Panc1 (cell line): Measurements from ENCODE around the gene TNIK. TPM values are rescaled to one million over a fixed set of nuclear protein-coding genes. Genes with fewer than 3 reads are reported as not detected.

ENCODE experiments used
- ATAC-seq: fragments of 200-7000 bp; cut with Tn5 transposase; 2 replicates; pipeline ENCODE4 v1.9.1; 2020; ENCODE audit warnings: mild to moderate bottlenecking, moderate library complexity
- BruUV-seq: library from RNA; stranded (reverse); fragments of 400-500 nt; replicated peaks from 2 replicates; lab custom pipeline; 2021; lab: Mats Ljungman, UMichigan
- CTCF ChIA-PET: fragments of 300-600 bp; sonication (Branson Sonifier 250); formaldehyde crosslinking; loops from one replicate; lab custom pipeline; 2022; ENCODE audit warnings: antibody characterized with exemption; lab: Charles Lee
- POLR2A ChIA-PET: fragments of 300-600 bp; sonication (Branson Sonifier 250); formaldehyde crosslinking; loops from one replicate; lab custom pipeline; 2022; ENCODE audit warnings: antibody characterized with exemption; lab: Charles Lee
- DNase-seq: peaks from one replicate; pipeline ENCODE4 v3.0.0-alpha.2; 2010; ENCODE audit warnings: low read depth, low spot score
- H3K27ac ChIP-seq: 2 replicates; pipeline ENCODE4 v1.5.1; 2011; ENCODE audit warnings: mild to moderate bottlenecking, low read length, inconsistent platforms
- H3K27me3 ChIP-seq: fragments of 200-500 bp; sonication (Bioruptor generic); 2 replicates; pipeline ENCODE4 v1.6.0; 2014; ENCODE audit warnings: low read length, inconsistent platforms; ENCODE audit not compliant: control insufficient read depth, insufficient read depth
- H3K36me3 ChIP-seq: fragments of 200-500 bp; sonication (Bioruptor generic); 2 replicates; pipeline ENCODE4 v1.5.1; 2014; ENCODE audit warnings: inconsistent platforms, mild to moderate bottlenecking, low read length, moderate library complexity; ENCODE audit not compliant: control insufficient read depth, insufficient read depth
- H3K4me1 ChIP-seq: 2 replicates; pipeline ENCODE4 v1.5.1; 2011; ENCODE audit warnings: inconsistent platforms, mild to moderate bottlenecking, low read length, moderate library complexity; ENCODE audit not compliant: control insufficient read depth, insufficient read depth
- H3K4me3 ChIP-seq, 2 experiments: 2 replicates each; pipeline ENCODE4 v1.5.1; 2011 to 2012; ENCODE audit warnings: low read depth in 2 of 2, low read length in 2 of 2, mild to moderate bottlenecking in 2 of 2, inconsistent platforms in 1 of 2, moderate library complexity in 1 of 2
- H3K9me3 ChIP-seq: fragments of 200-500 bp; sonication (Bioruptor generic); 2 replicates; pipeline ENCODE4 v1.5.1; 2014; ENCODE audit warnings: low read depth, mild to moderate bottlenecking, inconsistent platforms, low read length, moderate library complexity; ENCODE audit not compliant: control insufficient read depth, insufficient read depth
- POLR2AphosphoS5 ChIP-seq: IDR thresholded peaks from 2 replicates; pipeline ENCODE4 v1.6.1; 2012; ENCODE audit warnings: mild to moderate bottlenecking, low read depth, low read length, moderate library complexity
- REST ChIP-seq, 2 experiments: IDR thresholded peaks; 2 replicates each; pipeline ENCODE4 v1.6.1; 2011 to 2012; ENCODE audit warnings: low read depth in 2 of 2, control low read depth in 1 of 2, low read length in 1 of 2, mild to moderate bottlenecking in 1 of 2, moderate library complexity in 1 of 2; ENCODE audit not compliant: insufficient read depth in 1 of 2
- SIN3A ChIP-seq: IDR thresholded peaks from 2 replicates; pipeline ENCODE4 v1.6.1; 2012; ENCODE audit warnings: low read depth, mild to moderate bottlenecking, low read length, moderate library complexity, borderline replicate concordance; ENCODE audit not compliant: insufficient read depth
- TCF7L2 ChIP-seq: IDR thresholded peaks from 2 replicates; pipeline ENCODE4 v1.6.1; 2011; ENCODE audit warnings: mild to moderate bottlenecking, low read depth, low read length, inconsistent platforms
- in situ Hi-C: cut with HindIII; loops from 2 replicates; pipeline ENCODE4 v1.10.0; 2016; ENCODE audit warnings: low sequenced_read_pairs, low pct_unique_long_range_greater_than_20kb
- intact Hi-C: fragments of 100-400 bp; cut with micrococcal nuclease; formaldehyde crosslinking; loops from one replicate; pipeline ENCODE4 v1.10.0; 2022; ENCODE audit not compliant: unreplicated experiment
- total RNA-seq: library from RNA; stranded (reverse); gene quantifications from one replicate; pipeline ENCODE4 v1.2.1, GENCODE V29; 2021; ENCODE audit not compliant: unreplicated experiment
- TF ChIP-seq, protein P1 (sequence below): fragments of 450-650 bp; IDR thresholded peaks from 2 replicates; pipeline ENCODE4 v1.5.1; 2017; ENCODE audit warnings: mild to moderate bottlenecking

TNIK gene
- total RNA-seq, 1 experiment from 2014 or later: 1.9 TPM

DNA sequence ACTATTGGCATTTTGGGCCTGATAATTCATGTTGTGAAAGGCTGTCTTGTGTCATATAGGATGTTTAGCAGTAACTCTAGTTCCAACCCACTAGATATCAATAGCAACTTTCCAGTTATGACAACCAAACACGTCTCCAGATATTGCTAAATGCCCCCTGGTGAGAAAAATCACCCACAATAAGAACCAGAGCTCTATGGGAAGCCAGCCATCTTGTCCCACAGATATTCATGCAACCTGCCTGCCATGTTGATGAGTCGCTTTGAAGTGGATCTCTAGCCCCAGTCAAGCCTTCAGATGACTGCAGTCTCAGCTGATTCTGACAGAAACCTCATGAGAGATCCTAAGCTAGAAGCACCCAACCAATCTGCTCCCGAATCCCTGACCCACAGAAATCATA lies 5.6 kb upstream of the TNIK start:
- TF ChIP-seq TCF7L2: no peak
- TF ChIP-seq, protein P1, sequence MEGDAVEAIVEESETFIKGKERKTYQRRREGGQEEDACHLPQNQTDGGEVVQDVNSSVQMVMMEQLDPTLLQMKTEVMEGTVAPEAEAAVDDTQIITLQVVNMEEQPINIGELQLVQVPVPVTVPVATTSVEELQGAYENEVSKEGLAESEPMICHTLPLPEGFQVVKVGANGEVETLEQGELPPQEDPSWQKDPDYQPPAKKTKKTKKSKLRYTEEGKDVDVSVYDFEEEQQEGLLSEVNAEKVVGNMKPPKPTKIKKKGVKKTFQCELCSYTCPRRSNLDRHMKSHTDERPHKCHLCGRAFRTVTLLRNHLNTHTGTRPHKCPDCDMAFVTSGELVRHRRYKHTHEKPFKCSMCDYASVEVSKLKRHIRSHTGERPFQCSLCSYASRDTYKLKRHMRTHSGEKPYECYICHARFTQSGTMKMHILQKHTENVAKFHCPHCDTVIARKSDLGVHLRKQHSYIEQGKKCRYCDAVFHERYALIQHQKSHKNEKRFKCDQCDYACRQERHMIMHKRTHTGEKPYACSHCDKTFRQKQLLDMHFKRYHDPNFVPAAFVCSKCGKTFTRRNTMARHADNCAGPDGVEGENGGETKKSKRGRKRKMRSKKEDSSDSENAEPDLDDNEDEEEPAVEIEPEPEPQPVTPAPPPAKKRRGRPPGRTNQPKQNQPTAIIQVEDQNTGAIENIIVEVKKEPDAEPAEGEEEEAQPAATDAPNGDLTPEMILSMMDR: no peak
- TF ChIP-seq REST (IDR thresholded peaks at IDR 0.05; ENCODE audit: insufficient read depth in 1 of 2, low read depth in 2 of 2, low read length in 1 of 2): no peak
- no peak for TF ChIP-seq SIN3A
- TF ChIP-seq POLR2AphosphoS5: no peak
- CTCF ChIA-PET: interaction anchor here (0.7 kb wide), 1 partner anchor 205 kb away, joined by 3 read pairs; no protein-coding TSS in a partner anchor
- H3K27me3 ChIP-seq: peaks cover 19% of the 10 kb centered on the region
- no peak overlapping the region for H3K4me3 ChIP-seq
- DNase-seq (no peak), ATAC-seq (no peak)
- H3K36me3 ChIP-seq: no peaks in the 10 kb centered on the region
- in situ Hi-C loops (no loop called here), intact Hi-C loops (no loop called here)
- peaks cover 6% of the 10 kb centered on the region for H3K4me1 ChIP-seq
- BruUV-seq: no TSS peak
- H3K27ac ChIP-seq: no peak overlapping the region
- POLR2A ChIA-PET: no interaction called here
- no peaks in the 10 kb centered on the region for H3K9me3 ChIP-seq

DNA sequence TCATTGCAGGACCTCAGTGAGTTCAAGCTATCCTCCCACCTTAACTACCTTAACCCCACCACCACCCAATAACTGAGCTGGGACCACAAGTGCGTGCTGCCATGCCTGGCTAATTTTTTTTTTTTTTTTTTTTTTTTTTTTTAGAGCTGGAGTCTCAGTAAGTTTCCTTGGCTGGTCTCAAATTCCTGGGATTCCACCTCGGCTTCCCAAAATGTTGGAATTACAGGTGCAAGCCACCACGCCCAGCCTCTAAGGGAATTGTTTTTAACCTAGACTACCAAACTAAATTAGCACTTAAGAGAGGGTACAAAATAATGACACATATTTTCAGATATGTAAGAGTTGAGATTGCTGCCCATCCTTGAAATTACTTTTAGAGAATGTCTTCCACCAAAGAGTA lies 4.3 kb upstream of the TNIK start:
- no peak overlapping the region for H3K4me3 ChIP-seq
- H3K27me3 ChIP-seq: peaks cover 20% of the 10 kb centered on the region
- TF ChIP-seq POLR2AphosphoS5 (no peak), SIN3A (no peak), REST (IDR thresholded peaks at IDR 0.05; ENCODE audit: insufficient read depth in 1 of 2, low read depth in 2 of 2, low read length in 1 of 2) (no peak), TCF7L2 (no peak)
- TF ChIP-seq, protein P1: no peak
- intact Hi-C loops: no loop called here
- ATAC-seq (no peak), DNase-seq (no peak)
- in situ Hi-C loops: no loop called here
- ChIA-PET CTCF (interaction anchor here (0.6 kb wide), 2 partner anchors 91 to 96 kb away, joined by 5 read pairs; no protein-coding TSS in a partner anchor), POLR2A (interaction anchor here (0.6 kb wide), 1 partner anchor 216 kb away, joined by 7 read pairs; no protein-coding TSS in a partner anchor)
- H3K4me1 ChIP-seq: peaks cover 7% of the 10 kb centered on the region
- H3K9me3 ChIP-seq: no peaks in the 10 kb centered on the region
- peaks cover 6% of the 10 kb centered on the region; the same call in 1 of the 2 replicates for H3K36me3 ChIP-seq
- H3K27ac ChIP-seq: no peak overlapping the region
- no TSS peak for BruUV-seq
